ENCODE data around the gene CNN2.

- no peak for TF ChIP-seq CTCF (IDR thresholded peaks at IDR 0.05 in 4 of 5, conservative IDR thresholded peaks at IDR 0.05 in 1 of 5)
- no peak for TF ChIP-seq POLR2A (IDR thresholded peaks at IDR 0.05)
Measured at GRCh38 chr19:991932-992669, 34.3 kb upstream of the CNN2 start.

All from gastrocnemius medialis (tissue), 4 donors.